SK-N-SH treated with all-trans-retinoic acid at 6 μM for 48 hours (cell line): Measurements from ENCODE around the gene PODXL2.

Experiments used
- ARNTL ChIP-seq: fragments of 450-650 bp; formaldehyde crosslinking; IDR thresholded peaks from 2 replicates; pipeline ENCODE4 v1.5.0; 2020; ENCODE audit warnings: low read depth, mild to moderate bottlenecking, moderate library complexity, borderline replicate concordance
- ESRRG ChIP-seq: fragments of 250-450 bp; sonication (Bioruptor Pico); IDR thresholded peaks from 2 replicates; pipeline ENCODE4 v1.6.1; 2021; ENCODE audit warnings: mild to moderate bottlenecking
- RARB ChIP-seq: fragments of 250-450 bp; sonication (Bioruptor Pico); IDR thresholded peaks from 2 replicates; pipeline ENCODE4 v1.8.0; 2021; ENCODE audit warnings: mild to moderate bottlenecking, moderate library complexity
- SNAI2 ChIP-seq: fragments of 250-450 bp; sonication (Bioruptor Pico); IDR thresholded peaks from 2 replicates; pipeline ENCODE4 v1.5.0; 2020; ENCODE audit warnings: mild to moderate bottlenecking, moderate library complexity
- TOX ChIP-seq: fragments of 250-450 bp; sonication (Bioruptor Pico); IDR thresholded peaks from 2 replicates; pipeline ENCODE4 v1.8.0; 2021; ENCODE audit warnings: mild to moderate bottlenecking, moderate library complexity, borderline replicate concordance
- ZNF565 ChIP-seq: fragments of 450-650 bp; formaldehyde crosslinking; conservative IDR thresholded peaks from 2 replicates; pipeline ENCODE4 v1.5.0; 2020; ENCODE audit warnings: low read depth, mild to moderate bottlenecking, moderate library complexity
- TF ChIP-seq, protein P1 (sequence below): fragments of 250-450 bp; sonication (Bioruptor Pico); IDR thresholded peaks from 2 replicates; pipeline ENCODE4 v1.5.0; 2020; ENCODE audit warnings: mild to moderate bottlenecking, moderate library complexity
- TF ChIP-seq, protein P2 (sequence below): fragments of 250-450 bp; sonication (Bioruptor Pico); IDR thresholded peaks from 2 replicates; pipeline ENCODE4 v1.8.0; 2020; ENCODE audit warnings: mild to moderate bottlenecking, moderate library complexity, borderline replicate concordance
- TF ChIP-seq, protein P3 (sequence below): fragments of 250-450 bp; sonication (Bioruptor Pico); IDR thresholded peaks from 2 replicates; pipeline ENCODE4 v1.5.1; 2021; ENCODE audit warnings: mild to moderate bottlenecking, moderate library complexity
- TF ChIP-seq, protein P4 (sequence below): fragments of 250-450 bp; sonication (Bioruptor Pico); IDR thresholded peaks from 2 replicates; pipeline ENCODE4 v1.8.0; 2021; ENCODE audit warnings: low read depth, mild to moderate bottlenecking, moderate library complexity, borderline replicate concordance

DNA sequence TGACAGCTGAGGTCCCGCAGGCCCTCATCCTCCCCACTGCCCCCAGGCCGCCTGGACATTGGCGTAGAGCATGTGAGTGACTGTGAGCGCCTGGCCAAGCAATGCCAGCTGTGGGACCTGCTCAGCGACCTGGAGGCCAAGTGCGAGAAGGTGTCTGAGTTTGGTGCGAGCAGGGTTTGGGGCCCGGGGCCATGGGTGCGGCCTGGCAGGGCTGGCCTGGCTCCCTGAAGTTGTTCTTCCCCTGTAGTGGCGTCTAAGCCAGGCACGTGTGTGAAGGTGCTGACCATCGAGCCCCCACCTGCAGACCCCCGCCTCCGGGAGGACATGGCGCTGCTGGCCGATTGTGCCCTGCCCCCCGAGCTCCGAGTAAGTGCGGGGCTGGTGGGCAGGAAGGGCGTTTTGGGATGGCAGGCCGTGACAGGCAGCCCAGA is 48.0 kb downstream of the PODXL2 start:
- TF ChIP-seq, protein P1, sequence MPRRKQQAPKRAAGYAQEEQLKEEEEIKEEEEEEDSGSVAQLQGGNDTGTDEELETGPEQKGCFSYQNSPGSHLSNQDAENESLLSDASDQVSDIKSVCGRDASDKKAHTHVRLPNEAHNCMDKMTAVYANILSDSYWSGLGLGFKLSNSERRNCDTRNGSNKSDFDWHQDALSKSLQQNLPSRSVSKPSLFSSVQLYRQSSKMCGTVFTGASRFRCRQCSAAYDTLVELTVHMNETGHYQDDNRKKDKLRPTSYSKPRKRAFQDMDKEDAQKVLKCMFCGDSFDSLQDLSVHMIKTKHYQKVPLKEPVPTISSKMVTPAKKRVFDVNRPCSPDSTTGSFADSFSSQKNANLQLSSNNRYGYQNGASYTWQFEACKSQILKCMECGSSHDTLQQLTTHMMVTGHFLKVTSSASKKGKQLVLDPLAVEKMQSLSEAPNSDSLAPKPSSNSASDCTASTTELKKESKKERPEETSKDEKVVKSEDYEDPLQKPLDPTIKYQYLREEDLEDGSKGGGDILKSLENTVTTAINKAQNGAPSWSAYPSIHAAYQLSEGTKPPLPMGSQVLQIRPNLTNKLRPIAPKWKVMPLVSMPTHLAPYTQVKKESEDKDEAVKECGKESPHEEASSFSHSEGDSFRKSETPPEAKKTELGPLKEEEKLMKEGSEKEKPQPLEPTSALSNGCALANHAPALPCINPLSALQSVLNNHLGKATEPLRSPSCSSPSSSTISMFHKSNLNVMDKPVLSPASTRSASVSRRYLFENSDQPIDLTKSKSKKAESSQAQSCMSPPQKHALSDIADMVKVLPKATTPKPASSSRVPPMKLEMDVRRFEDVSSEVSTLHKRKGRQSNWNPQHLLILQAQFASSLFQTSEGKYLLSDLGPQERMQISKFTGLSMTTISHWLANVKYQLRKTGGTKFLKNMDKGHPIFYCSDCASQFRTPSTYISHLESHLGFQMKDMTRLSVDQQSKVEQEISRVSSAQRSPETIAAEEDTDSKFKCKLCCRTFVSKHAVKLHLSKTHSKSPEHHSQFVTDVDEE (CRISPR knock-in tag): no peak
- TF ChIP-seq ESRRG (CRISPR knock-in tag) (no peak), RARB (CRISPR knock-in tag) (no peak), TOX (CRISPR knock-in tag) (no peak), ARNTL (no peak), ZNF565 (CRISPR knock-in tag) (no peak), SNAI2 (CRISPR knock-in tag) (no peak)
- TF ChIP-seq, protein P2, sequence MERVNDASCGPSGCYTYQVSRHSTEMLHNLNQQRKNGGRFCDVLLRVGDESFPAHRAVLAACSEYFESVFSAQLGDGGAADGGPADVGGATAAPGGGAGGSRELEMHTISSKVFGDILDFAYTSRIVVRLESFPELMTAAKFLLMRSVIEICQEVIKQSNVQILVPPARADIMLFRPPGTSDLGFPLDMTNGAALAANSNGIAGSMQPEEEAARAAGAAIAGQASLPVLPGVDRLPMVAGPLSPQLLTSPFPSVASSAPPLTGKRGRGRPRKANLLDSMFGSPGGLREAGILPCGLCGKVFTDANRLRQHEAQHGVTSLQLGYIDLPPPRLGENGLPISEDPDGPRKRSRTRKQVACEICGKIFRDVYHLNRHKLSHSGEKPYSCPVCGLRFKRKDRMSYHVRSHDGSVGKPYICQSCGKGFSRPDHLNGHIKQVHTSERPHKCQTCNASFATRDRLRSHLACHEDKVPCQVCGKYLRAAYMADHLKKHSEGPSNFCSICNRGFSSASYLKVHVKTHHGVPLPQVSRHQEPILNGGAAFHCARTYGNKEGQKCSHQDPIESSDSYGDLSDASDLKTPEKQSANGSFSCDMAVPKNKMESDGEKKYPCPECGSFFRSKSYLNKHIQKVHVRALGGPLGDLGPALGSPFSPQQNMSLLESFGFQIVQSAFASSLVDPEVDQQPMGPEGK (CRISPR knock-in tag): no peak
- TF ChIP-seq, protein P3, sequence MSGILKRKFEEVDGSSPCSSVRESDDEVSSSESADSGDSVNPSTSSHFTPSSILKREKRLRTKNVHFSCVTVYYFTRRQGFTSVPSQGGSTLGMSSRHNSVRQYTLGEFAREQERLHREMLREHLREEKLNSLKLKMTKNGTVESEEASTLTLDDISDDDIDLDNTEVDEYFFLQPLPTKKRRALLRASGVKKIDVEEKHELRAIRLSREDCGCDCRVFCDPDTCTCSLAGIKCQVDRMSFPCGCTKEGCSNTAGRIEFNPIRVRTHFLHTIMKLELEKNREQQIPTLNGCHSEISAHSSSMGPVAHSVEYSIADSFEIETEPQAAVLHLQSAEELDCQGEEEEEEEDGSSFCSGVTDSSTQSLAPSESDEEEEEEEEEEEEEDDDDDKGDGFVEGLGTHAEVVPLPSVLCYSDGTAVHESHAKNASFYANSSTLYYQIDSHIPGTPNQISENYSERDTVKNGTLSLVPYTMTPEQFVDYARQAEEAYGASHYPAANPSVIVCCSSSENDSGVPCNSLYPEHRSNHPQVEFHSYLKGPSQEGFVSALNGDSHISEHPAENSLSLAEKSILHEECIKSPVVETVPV (CRISPR knock-in tag): no peak
- TF ChIP-seq, protein P4, sequence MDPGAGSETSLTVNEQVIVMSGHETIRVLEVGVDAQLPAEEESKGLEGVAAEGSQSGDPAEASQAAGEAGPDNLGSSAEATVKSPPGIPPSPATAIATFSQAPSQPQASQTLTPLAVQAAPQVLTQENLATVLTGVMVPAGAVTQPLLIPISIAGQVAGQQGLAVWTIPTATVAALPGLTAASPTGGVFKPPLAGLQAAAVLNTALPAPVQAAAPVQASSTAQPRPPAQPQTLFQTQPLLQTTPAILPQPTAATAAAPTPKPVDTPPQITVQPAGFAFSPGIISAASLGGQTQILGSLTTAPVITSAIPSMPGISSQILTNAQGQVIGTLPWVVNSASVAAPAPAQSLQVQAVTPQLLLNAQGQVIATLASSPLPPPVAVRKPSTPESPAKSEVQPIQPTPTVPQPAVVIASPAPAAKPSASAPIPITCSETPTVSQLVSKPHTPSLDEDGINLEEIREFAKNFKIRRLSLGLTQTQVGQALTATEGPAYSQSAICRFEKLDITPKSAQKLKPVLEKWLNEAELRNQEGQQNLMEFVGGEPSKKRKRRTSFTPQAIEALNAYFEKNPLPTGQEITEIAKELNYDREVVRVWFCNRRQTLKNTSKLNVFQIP (CRISPR knock-in tag): no peak
